ENCODE results near the gene SYPL2. TPM values are rescaled to one million over a fixed set of nuclear protein-coding genes. Genes with fewer than 3 reads are reported as not detected.

Gene SYPL2
- total RNA-seq, 5 donors from 2014 or later (not counting 1 experiment from before 2014, with no cell fraction given): 0.09 to 0.13 (median 0.11) TPM; not detected in 1

DNA sequence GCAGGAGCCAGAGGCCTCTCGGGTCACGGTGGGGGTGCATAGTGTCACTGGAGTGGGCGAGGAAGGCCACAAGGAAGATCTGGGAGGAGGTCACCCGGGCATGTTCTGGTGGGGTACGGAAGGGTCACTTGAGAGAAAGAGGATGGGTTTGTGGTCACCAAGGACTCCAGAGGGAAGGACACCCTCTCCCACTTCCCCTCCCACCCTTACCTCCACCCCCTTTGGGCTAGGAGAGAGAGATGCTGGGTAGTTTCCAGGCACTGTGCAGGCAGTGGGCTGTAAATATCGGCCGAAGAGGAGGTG, 42.5 kb downstream of the SYPL2 start:
- Histone ChIP-seq H3K4me3 (ENCODE audit: control insufficient read depth in 1 of 2, extremely low read depth in 1 of 2, low read length in 1 of 2) (peak overlapping the region; percentile 62 to 64), H3K27me3 (replicated peaks in 1 of 2; ENCODE audit: control insufficient read depth in 2 of 2, extremely low read depth in 1 of 2, insufficient read depth in 2 of 2, low read length in 1 of 2) (no peaks in the 10 kb centered on the region), H3K9me3 (no peaks in the 10 kb centered on the region), H3K36me3 (ENCODE audit: control insufficient read depth in 2 of 2, extremely low read depth in 1 of 2, insufficient read depth in 1 of 2, low read length in 1 of 2) (peaks cover 0 to 8% of the 10 kb centered on the region in 2 donors), H3K27ac (ENCODE audit: low read length) (peak overlapping the region; percentile 45), H3K4me1 (ENCODE audit: control insufficient read depth in 1 of 2, extremely low read depth in 1 of 2, insufficient read depth in 2 of 2, low read length in 2 of 2) (peaks cover 32 to 76% of the 10 kb centered on the region in 2 experiments)
- ChIA-PET POLR2A (no interaction called here), CTCF (no interaction called here)
- peak overlapping the region; percentile 88 to 93 (median 89) for H3K4me3 Mint-ChIP-seq
- H3K9me3 Mint-ChIP-seq: no peaks in the 10 kb centered on the region
- peaks cover 0 to 2% of the 10 kb centered on the region in 2 donors for H3K27me3 Mint-ChIP-seq
- H3K4me1 Mint-ChIP-seq: peaks cover 67 to 78% (median 73%) of the 10 kb centered on the region in 3 donors
- no peak for ATAC-seq (replicated peaks in 1 of 4)
- H3K36me3 Mint-ChIP-seq: peaks cover 16% of the 10 kb centered on the region
- no peak for DNase-seq
- WGBS (ENCODE audit: insufficient coverage): 100% methylated on average over 1 of the region's 7 CpGs
- H3K27ac Mint-ChIP-seq: peak overlapping the region; percentile 86 to 90

DNA sequence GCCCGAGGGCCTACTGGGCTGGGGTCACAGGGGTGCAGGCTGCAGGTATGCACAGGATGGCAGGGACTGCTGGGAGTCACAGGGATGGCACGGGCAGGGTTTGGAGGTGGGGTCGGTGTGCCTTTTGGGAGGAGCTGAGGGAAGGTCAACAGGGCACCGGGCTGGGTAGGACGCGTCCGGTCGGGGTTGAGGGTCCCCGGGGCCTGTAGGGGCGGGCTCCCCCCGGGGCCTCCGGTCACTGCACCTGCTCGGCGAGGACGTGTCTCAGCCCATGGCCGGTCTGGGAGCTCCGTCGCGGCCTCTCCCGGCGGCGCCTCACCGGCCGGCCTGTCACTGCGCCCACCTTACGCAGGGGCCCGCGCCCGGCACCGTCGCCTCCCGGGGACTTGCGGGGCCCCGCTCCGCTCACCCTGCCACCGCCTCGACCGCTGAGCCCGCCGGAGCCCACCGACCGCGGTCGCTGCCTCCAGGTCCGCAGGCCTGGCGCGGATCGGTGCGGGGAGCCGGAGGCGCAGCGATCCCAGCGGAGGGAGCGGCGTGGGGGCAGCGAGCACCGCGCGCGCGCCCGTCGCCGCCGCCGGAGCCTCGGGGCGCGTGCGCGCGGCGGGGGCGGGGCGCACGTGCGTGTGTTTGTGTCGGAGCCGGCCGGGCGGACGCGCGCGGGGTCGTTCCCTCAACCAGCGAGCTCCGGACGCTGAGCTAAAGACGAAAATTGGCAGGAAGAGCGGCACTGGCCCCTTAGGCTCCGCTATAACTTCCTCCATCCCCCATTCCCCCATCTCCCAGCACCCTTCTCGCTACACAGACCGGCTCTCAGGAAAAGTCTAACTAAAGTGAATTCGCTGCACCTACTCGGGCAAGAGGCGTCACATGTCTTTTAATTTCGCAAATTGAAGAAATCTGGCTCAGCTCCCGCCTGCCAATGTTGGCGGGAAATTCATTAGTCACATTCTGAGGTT, 43.1 kb downstream of the SYPL2 start, which contains the start of gene AMIGO1:
Gene AMIGO1 (minus strand): TSS at position 552 of the 959 bp plus-strand sequence. CDS start 815 bp downstream, outside the sequence.
- Histone ChIP-seq H3K27me3 (replicated peaks in 1 of 2; ENCODE audit: control insufficient read depth in 2 of 2, extremely low read depth in 1 of 2, insufficient read depth in 2 of 2, low read length in 1 of 2) (no peaks in the 10 kb centered on the region), H3K36me3 (ENCODE audit: control insufficient read depth in 2 of 2, extremely low read depth in 1 of 2, insufficient read depth in 1 of 2, low read length in 1 of 2) (peaks cover 0 to 8% of the 10 kb centered on the region in 2 donors), H3K4me3 (ENCODE audit: control insufficient read depth in 1 of 2, extremely low read depth in 1 of 2, low read length in 1 of 2) (peak within 1 kb of the TSS; percentile 64 to 72), H3K27ac (ENCODE audit: low read length) (peak within 1 kb of the TSS; percentile 45), H3K4me1 (ENCODE audit: control insufficient read depth in 1 of 2, extremely low read depth in 1 of 2, insufficient read depth in 2 of 2, low read length in 2 of 2) (peaks cover 26 to 70% of the 10 kb centered on the region in 2 experiments), H3K9me3 (no peaks in the 10 kb centered on the region)
- H3K27ac Mint-ChIP-seq: peak within 1 kb of the TSS; percentile 86 to 91
- POLR2A ChIA-PET: interaction anchor here (0.5 to 1.3 kb wide), 4 partner anchors 11 to 589 kb away, joined by 3 to 4 read pairs (median 4); no protein-coding TSS in a partner anchor
- H3K36me3 Mint-ChIP-seq: peaks cover 16% of the 10 kb centered on the region
- H3K4me1 Mint-ChIP-seq: peaks cover 63 to 71% (median 69%) of the 10 kb centered on the region in 3 donors
- H3K9me3 Mint-ChIP-seq: no peaks in the 10 kb centered on the region
- ATAC-seq (replicated peaks in 1 of 4) (peak; percentile 77 to 86 (median 79)), DNase-seq (peak in 34 of 35 experiments; percentile 21 to 84 (median 57))
- peak within 1 kb of the TSS; percentile 89 to 93 (median 89) for H3K4me3 Mint-ChIP-seq
- WGBS (ENCODE audit: insufficient coverage): 3% methylated on average over 97 of the region's 100 CpGs
- H3K27me3 Mint-ChIP-seq: peaks cover 0 to 2% of the 10 kb centered on the region in 2 donors
- CTCF ChIA-PET: interaction anchor here (0.8 to 2.8 kb wide), 7 partner anchors 10 to 83 kb away, joined by 3 to 14 read pairs (median 4); partner anchors contain the start of gene PSMA5 (in 1 of the 2)

DNA sequence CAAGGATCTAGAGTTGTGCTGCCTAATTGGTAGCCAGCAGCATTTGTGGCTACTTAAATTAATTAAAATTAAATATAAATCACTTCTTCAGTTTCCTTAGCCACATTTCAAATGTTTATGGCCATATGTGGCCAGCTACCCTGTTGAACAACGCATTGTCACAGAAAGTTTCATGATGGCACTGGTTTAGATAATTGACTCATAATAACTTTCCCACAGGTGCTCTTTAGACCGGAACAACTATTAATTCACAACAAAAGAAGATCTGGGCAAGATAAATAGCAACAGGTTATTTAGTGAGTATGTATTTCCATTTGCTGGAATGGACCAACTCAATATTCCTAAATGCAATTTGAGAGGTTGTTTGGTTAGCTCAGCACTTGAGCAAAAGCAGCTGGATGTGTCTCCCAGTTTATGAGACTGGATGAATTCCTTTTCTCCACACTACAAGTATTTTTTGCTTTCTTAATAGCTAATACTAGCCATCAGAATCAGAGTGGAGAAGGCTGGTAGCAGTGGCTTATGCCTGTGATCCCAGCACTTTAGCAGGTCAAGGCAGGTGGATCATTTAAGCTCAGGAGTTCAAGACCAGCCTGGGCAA, 46.9 kb downstream of the SYPL2 start:
- ATAC-seq (replicated peaks in 1 of 4) (no peak), DNase-seq (no peak)
- POLR2A ChIA-PET: interaction anchor here (0.5 to 1.1 kb wide), 2 partner anchors 11 to 1951 kb away, joined by 3 to 4 read pairs; no protein-coding TSS in a partner anchor
- Mint-ChIP-seq H3K27me3 (peaks cover 0 to 2% of the 10 kb centered on the region in 2 donors), H3K27ac (no peak overlapping the region), H3K36me3 (peaks cover 1% of the 10 kb centered on the region), H3K4me3 (no peak overlapping the region), H3K9me3 (no peaks in the 10 kb centered on the region), H3K4me1 (peaks cover 27 to 43% (median 33%) of the 10 kb centered on the region in 3 donors)
- Histone ChIP-seq H3K27me3 (replicated peaks in 1 of 2; ENCODE audit: control insufficient read depth in 2 of 2, extremely low read depth in 1 of 2, insufficient read depth in 2 of 2, low read length in 1 of 2) (no peaks in the 10 kb centered on the region), H3K36me3 (ENCODE audit: control insufficient read depth in 2 of 2, extremely low read depth in 1 of 2, insufficient read depth in 1 of 2, low read length in 1 of 2) (no peaks in the 10 kb centered on the region), H3K9me3 (no peaks in the 10 kb centered on the region), H3K4me1 (ENCODE audit: control insufficient read depth in 1 of 2, extremely low read depth in 1 of 2, insufficient read depth in 2 of 2, low read length in 2 of 2) (peaks cover 13 to 33% of the 10 kb centered on the region in 2 experiments), H3K4me3 (ENCODE audit: control insufficient read depth in 1 of 2, extremely low read depth in 1 of 2, low read length in 1 of 2) (no peak overlapping the region), H3K27ac (ENCODE audit: low read length) (no peak overlapping the region)
- CTCF ChIA-PET: interaction anchor here (0.6 to 1.5 kb wide), 10 partner anchors 10 to 282 kb away, joined by 3 to 8 read pairs (median 4); no protein-coding TSS in a partner anchor
- 40% methylated on average over 1 of the region's 2 CpGs for WGBS (ENCODE audit: insufficient coverage)

DNA sequence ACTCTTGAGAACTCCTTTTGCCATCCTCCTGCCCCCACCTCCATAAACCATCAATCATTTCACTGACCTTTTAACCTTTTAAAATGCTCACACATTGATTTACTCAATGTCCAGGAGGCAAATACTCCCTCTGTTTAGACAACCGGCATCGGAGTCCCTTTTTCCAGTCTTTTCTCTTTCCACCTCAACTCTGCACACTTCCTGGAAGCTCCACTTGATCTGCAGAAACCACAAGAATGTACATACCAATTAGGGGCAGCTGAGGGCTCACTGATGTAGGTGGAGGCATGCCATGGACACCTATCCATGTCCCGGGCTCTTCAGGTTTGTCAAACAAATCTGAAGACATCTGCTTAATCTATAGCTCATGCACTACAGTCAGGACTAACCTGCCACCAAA, 48.5 kb downstream of the SYPL2 start:
- Mint-ChIP-seq H3K4me3 (no peak overlapping the region), H3K36me3 (no peaks in the 10 kb centered on the region), H3K9me3 (no peaks in the 10 kb centered on the region), H3K4me1 (peaks cover 15 to 33% (median 22%) of the 10 kb centered on the region in 3 donors), H3K27ac (no peak overlapping the region), H3K27me3 (peaks cover 0 to 2% of the 10 kb centered on the region in 2 donors)
- ATAC-seq (replicated peaks in 1 of 4) (no peak), DNase-seq (no peak)
- Histone ChIP-seq H3K36me3 (ENCODE audit: control insufficient read depth in 2 of 2, extremely low read depth in 1 of 2, insufficient read depth in 1 of 2, low read length in 1 of 2) (no peaks in the 10 kb centered on the region), H3K4me1 (ENCODE audit: control insufficient read depth in 1 of 2, extremely low read depth in 1 of 2, insufficient read depth in 2 of 2, low read length in 2 of 2) (peaks cover 13 to 20% of the 10 kb centered on the region in 2 experiments), H3K4me3 (ENCODE audit: control insufficient read depth in 1 of 2, extremely low read depth in 1 of 2, low read length in 1 of 2) (no peak overlapping the region), H3K27ac (ENCODE audit: low read length) (no peak overlapping the region), H3K27me3 (replicated peaks in 1 of 2; ENCODE audit: control insufficient read depth in 2 of 2, extremely low read depth in 1 of 2, insufficient read depth in 2 of 2, low read length in 1 of 2) (no peaks in the 10 kb centered on the region), H3K9me3 (no peaks in the 10 kb centered on the region)
- 90% methylated on average over 3 of the region's 3 CpGs for WGBS (ENCODE audit: insufficient coverage)
- CTCF ChIA-PET: interaction anchor here (0.6 to 3.0 kb wide), 9 partner anchors 15 to 272 kb away, joined by 3 to 15 read pairs (median 6); partner anchors contain the start of genes ATXN7L2 (in 1 of the 2) and CYB561D1 (in 1 of the 2)
- POLR2A ChIA-PET: interaction anchor here (0.6 kb wide), 3 partner anchors 64 to 223 kb away, joined by 3 to 6 read pairs (median 5); no protein-coding TSS in a partner anchor

DNA sequence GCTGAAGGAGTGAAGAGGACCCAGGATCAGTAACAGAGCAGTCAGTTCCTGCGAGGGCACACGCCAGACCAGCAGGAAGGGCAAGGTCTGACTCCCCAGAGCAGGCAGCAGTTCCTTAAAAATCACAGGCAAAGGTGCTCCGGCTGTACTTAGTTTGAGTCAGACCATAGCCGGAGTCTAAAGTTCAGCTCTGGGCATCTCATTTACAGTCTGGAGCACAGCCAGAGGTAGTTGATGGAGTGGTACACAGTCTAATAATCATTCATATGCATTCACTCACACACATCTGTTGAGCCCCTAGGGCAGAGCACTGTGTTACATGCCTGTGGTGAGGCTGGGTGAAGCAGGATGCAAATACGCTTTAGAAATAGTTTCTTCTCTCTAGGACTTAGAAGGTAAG, 50.5 kb downstream of the SYPL2 start:
- no peaks in the 10 kb centered on the region for H3K9me3 ChIP-seq
- no CpG with 5 or more reads among the region's 5 CpGs for WGBS (ENCODE audit: insufficient coverage)
- H3K27me3 ChIP-seq (replicated peaks in 1 of 2; ENCODE audit: control insufficient read depth in 2 of 2, extremely low read depth in 1 of 2, insufficient read depth in 2 of 2, low read length in 1 of 2): peaks cover 0 to 10% of the 10 kb centered on the region in 2 experiments
- DNase-seq: no peak
- no peak overlapping the region for H3K27ac ChIP-seq (ENCODE audit: low read length)
- Mint-ChIP-seq H3K9me3 (no peaks in the 10 kb centered on the region), H3K4me1 (peaks cover 0 to 13% (median 1%) of the 10 kb centered on the region in 3 donors), H3K4me3 (no peak overlapping the region), H3K27me3 (no peaks in the 10 kb centered on the region), H3K27ac (no peak overlapping the region), H3K36me3 (no peaks in the 10 kb centered on the region)
- no peaks in the 10 kb centered on the region for H3K36me3 ChIP-seq (ENCODE audit: control insufficient read depth in 2 of 2, extremely low read depth in 1 of 2, insufficient read depth in 1 of 2, low read length in 1 of 2)
- ChIA-PET CTCF (interaction anchor here (0.5 to 3.0 kb wide), 6 partner anchors 12 to 18 kb away, joined by 3 to 15 read pairs (median 7); no protein-coding TSS in a partner anchor), POLR2A (no interaction called here)
- no peak for ATAC-seq (replicated peaks in 1 of 4)
- no peak overlapping the region for H3K4me3 ChIP-seq (ENCODE audit: control insufficient read depth in 1 of 2, extremely low read depth in 1 of 2, low read length in 1 of 2)
- peaks cover 0 to 4% of the 10 kb centered on the region in 2 experiments for H3K4me1 ChIP-seq (ENCODE audit: control insufficient read depth in 1 of 2, extremely low read depth in 1 of 2, insufficient read depth in 2 of 2, low read length in 2 of 2)

DNA sequence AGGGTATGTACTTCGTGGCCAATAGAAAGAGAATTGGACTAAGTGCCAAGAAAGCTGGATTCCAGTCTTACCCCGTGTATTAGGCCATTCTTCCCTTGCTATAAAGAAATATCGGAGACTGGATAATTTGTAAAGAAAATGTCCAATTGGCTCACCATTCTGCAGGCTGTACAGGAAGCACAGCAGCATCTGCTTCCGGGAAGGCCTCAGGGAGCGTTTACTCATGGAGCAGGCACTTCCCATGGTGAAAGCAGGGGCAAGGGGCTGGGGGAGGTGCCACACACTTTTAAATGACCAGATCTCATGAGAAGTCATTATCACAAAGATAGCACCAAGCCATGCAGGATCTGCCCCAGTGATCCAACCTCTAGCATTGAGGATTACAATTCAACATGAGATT, 51.0 kb downstream of the SYPL2 start:
- peaks cover 0 to 10% of the 10 kb centered on the region in 2 experiments for H3K27me3 ChIP-seq (replicated peaks in 1 of 2; ENCODE audit: control insufficient read depth in 2 of 2, extremely low read depth in 1 of 2, insufficient read depth in 2 of 2, low read length in 1 of 2)
- no peaks in the 10 kb centered on the region for H3K36me3 Mint-ChIP-seq
- H3K9me3 ChIP-seq: no peaks in the 10 kb centered on the region
- ATAC-seq (replicated peaks in 1 of 4) (no peak), DNase-seq (no peak)
- no peak overlapping the region for H3K27ac ChIP-seq (ENCODE audit: low read length)
- CTCF ChIA-PET: interaction anchor here (0.7 to 3.0 kb wide), 3 partner anchors 12 to 20 kb away, joined by 3 to 11 read pairs (median 5); no protein-coding TSS in a partner anchor
- H3K27ac Mint-ChIP-seq: no peak overlapping the region
- no peaks in the 10 kb centered on the region for H3K9me3 Mint-ChIP-seq
- no peaks in the 10 kb centered on the region for H3K4me1 ChIP-seq (ENCODE audit: control insufficient read depth in 1 of 2, extremely low read depth in 1 of 2, insufficient read depth in 2 of 2, low read length in 2 of 2)
- no peak overlapping the region for H3K4me3 Mint-ChIP-seq
- POLR2A ChIA-PET: no interaction called here
- peaks cover 0 to 3% of the 10 kb centered on the region in 2 donors for H3K27me3 Mint-ChIP-seq
- peaks cover 0 to 9% (median 0%) of the 10 kb centered on the region in 3 donors for H3K4me1 Mint-ChIP-seq
- no peak overlapping the region for H3K4me3 ChIP-seq (ENCODE audit: control insufficient read depth in 1 of 2, extremely low read depth in 1 of 2, low read length in 1 of 2)
- no peaks in the 10 kb centered on the region for H3K36me3 ChIP-seq (ENCODE audit: control insufficient read depth in 2 of 2, extremely low read depth in 1 of 2, insufficient read depth in 1 of 2, low read length in 1 of 2)
- 92% methylated on average over 5 of the region's 5 CpGs for WGBS (ENCODE audit: insufficient coverage)

All from T-cell (primary cell).